HepG2 (cell line): ENCODE results near the gene IFNAR1. TPM values are rescaled to one million over a fixed set of nuclear protein-coding genes. Genes with fewer than 3 reads are reported as not detected.
A peak's percentile ranks its signal among the peaks of the same experiment; 100 is the strongest.
"Not testable (repeated sequence)": the region's sequence is repeated elsewhere in the genome, so short reads cannot be mapped to it uniquely, and the experiment has no call there.

Experiments used
- ATAC-seq: fragments of 200-7000 bp; cut with Tn5 transposase; 3 replicates; pipeline ENCODE4 v1.9.1; 2020; ENCODE audit warnings: mild to moderate bottlenecking, moderate library complexity
- BruUV-seq: library from RNA; stranded (reverse); fragments of 400-500 nt; replicated peaks from 2 replicates; lab custom pipeline; 2021; lab: Mats Ljungman, UMichigan
- CTCF ChIA-PET: fragments of 300-600 bp; formaldehyde crosslinking; extraction: SDS; loops from one replicate; lab custom pipeline; 2021; ENCODE audit warnings: low total read pairs, inconsistent platforms, low intra/inter-chr PET ratio; lab: Yijun Ruan, JAX
- POLR2A ChIA-PET: fragments of 350-600 bp; sonication (Branson Sonifier 250); formaldehyde crosslinking; loops from one replicate; lab custom pipeline; 2020; ENCODE audit warnings: antibody characterized with exemption, inconsistent platforms; lab: Yijun Ruan, JAX
- DNase-seq: peaks from one replicate; pipeline ENCODE4 v3.0.0-alpha.2; 2015; ENCODE audit warnings: low spot score
- FAIRE-seq: peaks from 3 replicates; lab custom pipeline; 2011; peaks lifted over from hg19 to GRCh38; lab: Jason Lieb, UNC
- H2AFZ ChIP-seq: one replicate; pipeline ENCODE4 v1.6.1; 2011; ENCODE audit warnings: low read length, inconsistent platforms
- H3K27ac ChIP-seq: fragments of 300-600 bp; 3 replicates; pipeline ENCODE4 v1.8.0; 2011; ENCODE audit warnings: mixed run types, mild to moderate bottlenecking, mixed read lengths, low read length, inconsistent platforms; ENCODE audit not compliant: insufficient read depth; ENCODE audit errors: extremely low read length
- H3K27me3 ChIP-seq, 2 experiments: fragments of 200-600 bp in 1 of 2; 2 replicates in 1 of 2; 3 replicates in 1 of 2; pipeline versions ENCODE4 v1.6.0 to v1.8.0; 2011; ENCODE audit warnings: low read length in 2 of 2, mild to moderate bottlenecking in 2 of 2, moderate library complexity in 2 of 2, inconsistent platforms in 1 of 2; ENCODE audit not compliant: insufficient read depth in 2 of 2, control insufficient read depth in 1 of 2
- H3K36me3 ChIP-seq, 2 experiments: fragments of 200-600 bp in 1 of 2; replicated peaks in 1 of 2; 2 replicates in 1 of 2; 3 replicates in 1 of 2; pipeline versions ENCODE4 v1.5.1 to v1.8.0; 2011; ENCODE audit warnings: low read length in 2 of 2, inconsistent platforms in 1 of 2; ENCODE audit not compliant: insufficient read depth in 2 of 2, control insufficient read depth in 1 of 2
- H3K4me1 ChIP-seq: 2 replicates; pipeline ENCODE4 v1.5.1; 2012; ENCODE audit warnings: low read length, inconsistent platforms; ENCODE audit not compliant: insufficient read depth
- H3K4me2 ChIP-seq: 2 replicates; pipeline ENCODE4 v1.6.0; 2011; ENCODE audit warnings: low read depth, low read length, inconsistent platforms
- H3K4me3 ChIP-seq, 3 experiments: fragments of 200-600 bp in 1 of 3; sonication (generic), shearing (Covaris generic) in 1 of 3; replicated peaks in 1 of 3; 2 replicates each; pipeline ENCODE4 v1.5.1; 2011 to 2016; ENCODE audit warnings: low read length in 3 of 3, inconsistent platforms in 2 of 3, low read depth in 2 of 3, mild to moderate bottlenecking in 2 of 3, control low read depth in 1 of 3, mixed read lengths in 1 of 3; ENCODE audit not compliant: insufficient read depth in 1 of 3
- H3K79me2 ChIP-seq: one replicate; pipeline ENCODE4 v1.6.1; 2011; ENCODE audit warnings: low read length, inconsistent platforms; ENCODE audit not compliant: insufficient read depth
- H3K9ac ChIP-seq: 2 replicates; pipeline ENCODE4 v1.6.0; 2011; ENCODE audit warnings: mild to moderate bottlenecking, low read depth, low read length, inconsistent platforms; ENCODE audit not compliant: insufficient read depth
- H3K9me3 ChIP-seq: 2 replicates; pipeline ENCODE4 v1.5.1; 2012; ENCODE audit warnings: mild to moderate bottlenecking, low read length
- H4K20me1 ChIP-seq: 2 replicates; pipeline ENCODE4 v1.6.0; 2011; ENCODE audit warnings: inconsistent platforms, mild to moderate bottlenecking, low read length, moderate library complexity; ENCODE audit not compliant: insufficient read depth
- ELF3 ChIP-seq: IDR thresholded peaks from 2 replicates; pipeline ENCODE4 v1.6.1; 2016; ENCODE audit warnings: missing genetic modification reagents, missing compliant biosample characterization
- GPN1 ChIP-seq: sonication (generic); formaldehyde crosslinking; IDR thresholded peaks from 2 replicates; pipeline ENCODE4 v1.5.1; 2020; ENCODE audit warnings: missing genetic modification reagents, borderline replicate concordance
- KLF6 ChIP-seq: IDR thresholded peaks from 2 replicates; pipeline ENCODE4 v1.8.0; 2016; ENCODE audit warnings: missing biosample characterization, missing genetic modification reagents
- ZNF121 ChIP-seq: sonication (generic); formaldehyde crosslinking; IDR thresholded peaks from 2 replicates; pipeline ENCODE4 v1.5.0; 2020; ENCODE audit warnings: mild to moderate bottlenecking, missing genetic modification reagents
- WGBS: methylation state at CpG from one replicate; pipeline ENCODE4 v1.1.6; 2017; ENCODE audit warnings: low lambda C conversion rate; 5-methylcytosine and 5-hydroxymethylcytosine counted together
- in situ Hi-C: cut with HindIII; loops from 2 replicates; pipeline ENCODE4 v1.10.0; 2017; ENCODE audit warnings: low pct_unique_long_range_greater_than_20kb; ENCODE audit not compliant: extremely low pct_ligation_motif_present
- intact Hi-C: fragments of 100-400 bp; cut with micrococcal nuclease; formaldehyde crosslinking; loops from one replicate; pipeline ENCODE4 v1.10.0; 2022; ENCODE audit not compliant: unreplicated experiment
- polyA plus RNA-seq, 8 experiments: library from polyadenylated mRNA; depleted of rRNA in 3 of 8; stranded (reverse) in 7 of 8; unstranded in 1 of 8; fragments of >200 nt; fragmentation: Illumina TruSeq in 4 of 8; extraction: Trizol in 4 of 8; gene quantifications; 2 replicates each; pipeline versions ENCODE4 v1.2.1 to v1.2.3, GENCODE V29; 2011 to 2016; ENCODE audit warnings: low read depth in 4 of 8, missing spikeins in 1 of 8, mixed read lengths in 1 of 8; ENCODE audit not compliant: insufficient read depth in 1 of 8
- total RNA-seq, 5 experiments: library from RNA; depleted of rRNA; stranded (reverse); fragments of >200 nt; fragmentation: Illumina TruSeq; extraction: Trizol; gene quantifications; 2 replicates each; pipeline ENCODE4 v1.2.3, GENCODE V29; 2016; ENCODE audit warnings: low read depth in 1 of 5
- TF ChIP-seq, protein P1 (sequence below): sonication (generic); formaldehyde crosslinking; IDR thresholded peaks from 2 replicates; pipeline ENCODE4 v1.5.1; 2020; ENCODE audit warnings: missing genetic modification reagents, mild to moderate bottlenecking, borderline replicate concordance

IFNAR1 gene
- total and polyA plus RNA-seq, 2 of the 13 experiments (the other 11 are each of a cell fraction or from before 2014, with no cell fraction given), result 6.7 to 9.3 TPM

DNA sequence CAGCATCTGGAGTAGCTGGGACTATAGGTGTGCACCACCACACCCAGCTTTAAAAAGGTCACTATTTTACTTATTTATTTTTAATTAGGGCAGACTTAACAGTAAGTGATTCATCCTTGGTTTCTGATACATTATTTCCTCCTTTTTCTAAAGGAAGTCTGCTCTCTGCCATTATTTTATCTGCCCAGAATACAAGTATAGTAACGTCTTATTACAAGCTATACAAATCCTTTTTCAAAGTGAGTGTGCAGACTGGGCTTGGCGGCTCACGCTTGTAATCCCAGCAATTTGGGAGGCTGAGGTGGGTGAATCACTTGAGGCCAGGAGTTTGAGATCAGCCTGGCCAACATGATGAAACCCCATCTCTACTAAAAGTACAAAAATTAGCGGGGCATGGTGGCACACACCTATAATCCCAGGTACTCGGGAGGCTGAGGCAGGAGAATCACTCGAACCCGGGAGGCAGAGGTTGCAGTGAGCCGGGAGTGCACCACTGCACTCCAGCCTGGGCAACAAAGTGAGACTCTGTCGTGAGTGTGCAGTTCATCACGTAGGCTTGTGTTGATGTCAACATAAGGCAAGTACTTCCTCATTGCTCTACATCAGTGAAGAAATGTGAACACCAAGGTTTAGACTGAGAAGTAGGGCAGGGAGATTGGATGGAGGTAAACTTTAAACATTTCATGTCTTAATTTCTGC is 39.3 kb downstream of the IFNAR1 start:
- in situ Hi-C loops, result loop anchor here (5.0 kb wide), 1 partner anchor 167 kb away; no protein-coding TSS in a partner anchor
- H3K27me3 ChIP-seq, H3K27ac ChIP-seq, ATAC-seq, CTCF ChIA-PET, H3K4me3 ChIP-seq, DNase-seq, H4K20me1 ChIP-seq, H3K79me2 ChIP-seq, H3K9ac ChIP-seq, BruUV-seq, H3K36me3 ChIP-seq, FAIRE-seq, POLR2A ChIA-PET, H3K4me2 ChIP-seq: not testable (repeated sequence)
- 0 out of 2 replicates have a peak, but pooled peaks have one; percentile 22 for TF ChIP-seq ZNF121 (CRISPR knock-in tag)
- TF ChIP-seq ELF3 (CRISPR knock-in tag), result peak; percentile 67
- WGBS, result 59% methylated on average over 10 of the region's 10 CpGs
- peak overlapping the region; percentile 42 for H2AFZ ChIP-seq
- intact Hi-C loops, result loop anchor here (5.0 kb wide), 1 partner anchor 38 kb away; the partner anchor contains the start of gene IFNGR2
- H3K9me3 ChIP-seq, result peaks cover 22% of the 10 kb centered on the region
- peaks cover 36% of the 10 kb centered on the region for H3K4me1 ChIP-seq

DNA sequence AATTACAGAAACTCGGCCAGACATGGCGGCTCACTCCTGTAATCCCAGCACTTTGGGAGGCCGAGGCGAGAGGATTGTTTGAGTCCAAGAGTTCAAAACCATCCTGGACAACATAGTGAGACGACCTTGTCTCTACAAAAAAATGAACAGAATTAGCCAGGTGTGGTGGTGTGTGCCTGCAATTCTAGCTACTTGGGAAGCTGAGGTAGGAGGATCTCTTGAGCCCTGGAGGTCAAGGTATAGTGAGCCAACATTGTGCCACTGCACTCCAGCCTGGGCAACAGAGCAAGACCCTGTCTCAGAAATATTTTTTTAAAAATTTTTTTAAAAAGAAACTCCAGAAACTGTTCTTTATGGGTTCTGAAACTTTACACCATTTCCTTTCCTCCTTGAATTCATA is 40.1 kb downstream of the IFNAR1 start:
- FAIRE-seq, result no peak
- 65% methylated on average over 5 of the region's 5 CpGs for WGBS
- BruUV-seq, result no TSS peak

More for the DNA sequence above, 40.1 kb downstream of the IFNAR1 start:
- ATAC-seq, result no peak
- peaks cover 29% of the 10 kb centered on the region for H3K4me1 ChIP-seq
- TF ChIP-seq KLF6 (CRISPR knock-in tag) (no peak), GPN1 (no peak)
- TF ChIP-seq, protein P1, sequence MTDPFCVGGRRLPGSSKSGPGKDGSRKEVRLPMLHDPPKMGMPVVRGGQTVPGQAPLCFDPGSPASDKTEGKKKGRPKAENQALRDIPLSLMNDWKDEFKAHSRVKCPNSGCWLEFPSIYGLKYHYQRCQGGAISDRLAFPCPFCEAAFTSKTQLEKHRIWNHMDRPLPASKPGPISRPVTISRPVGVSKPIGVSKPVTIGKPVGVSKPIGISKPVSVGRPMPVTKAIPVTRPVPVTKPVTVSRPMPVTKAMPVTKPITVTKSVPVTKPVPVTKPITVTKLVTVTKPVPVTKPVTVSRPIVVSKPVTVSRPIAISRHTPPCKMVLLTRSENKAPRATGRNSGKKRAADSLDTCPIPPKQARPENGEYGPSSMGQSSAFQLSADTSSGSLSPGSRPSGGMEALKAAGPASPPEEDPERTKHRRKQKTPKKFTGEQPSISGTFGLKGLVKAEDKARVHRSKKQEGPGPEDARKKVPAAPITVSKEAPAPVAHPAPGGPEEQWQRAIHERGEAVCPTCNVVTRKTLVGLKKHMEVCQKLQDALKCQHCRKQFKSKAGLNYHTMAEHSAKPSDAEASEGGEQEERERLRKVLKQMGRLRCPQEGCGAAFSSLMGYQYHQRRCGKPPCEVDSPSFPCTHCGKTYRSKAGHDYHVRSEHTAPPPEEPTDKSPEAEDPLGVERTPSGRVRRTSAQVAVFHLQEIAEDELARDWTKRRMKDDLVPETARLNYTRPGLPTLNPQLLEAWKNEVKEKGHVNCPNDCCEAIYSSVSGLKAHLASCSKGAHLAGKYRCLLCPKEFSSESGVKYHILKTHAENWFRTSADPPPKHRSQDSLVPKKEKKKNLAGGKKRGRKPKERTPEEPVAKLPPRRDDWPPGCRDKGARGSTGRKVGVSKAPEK, result no peak
- peaks cover 22% of the 10 kb centered on the region for H3K9me3 ChIP-seq
- ChIA-PET CTCF (no interaction called here), POLR2A (no interaction called here)
- no peak overlapping the region for H2AFZ ChIP-seq
- no peak overlapping the region for H3K9ac ChIP-seq
- no peaks in the 10 kb centered on the region for H3K79me2 ChIP-seq
- H3K27me3 ChIP-seq, result no peaks in the 10 kb centered on the region
- intact Hi-C loops, result loop anchor here (5.0 kb wide), 1 partner anchor 37 kb away; the partner anchor contains the start of gene IFNGR2
- no peak overlapping the region for H3K4me3 ChIP-seq
- no peak for DNase-seq
- no peak overlapping the region for H3K27ac ChIP-seq
- no peaks in the 10 kb centered on the region for H3K36me3 ChIP-seq
- H3K4me2 ChIP-seq, result no peak overlapping the region
- in situ Hi-C loops, result loop anchor here (5.0 kb wide), 1 partner anchor 168 kb away; no protein-coding TSS in a partner anchor
- no peaks in the 10 kb centered on the region for H4K20me1 ChIP-seq
